NK-92 treated with Interleukin-12 subunit alpha and Interleukin-12 subunit beta, amount 100 ng/mL, for 24 hours (cell line): Measurements from ENCODE around the gene RAMACL.

Source experiments
- DNase-seq: peaks from one replicate; lab custom pipeline; 2025; lab: John Stamatoyannopoulos, UW

Gene RAMACL

DNA sequence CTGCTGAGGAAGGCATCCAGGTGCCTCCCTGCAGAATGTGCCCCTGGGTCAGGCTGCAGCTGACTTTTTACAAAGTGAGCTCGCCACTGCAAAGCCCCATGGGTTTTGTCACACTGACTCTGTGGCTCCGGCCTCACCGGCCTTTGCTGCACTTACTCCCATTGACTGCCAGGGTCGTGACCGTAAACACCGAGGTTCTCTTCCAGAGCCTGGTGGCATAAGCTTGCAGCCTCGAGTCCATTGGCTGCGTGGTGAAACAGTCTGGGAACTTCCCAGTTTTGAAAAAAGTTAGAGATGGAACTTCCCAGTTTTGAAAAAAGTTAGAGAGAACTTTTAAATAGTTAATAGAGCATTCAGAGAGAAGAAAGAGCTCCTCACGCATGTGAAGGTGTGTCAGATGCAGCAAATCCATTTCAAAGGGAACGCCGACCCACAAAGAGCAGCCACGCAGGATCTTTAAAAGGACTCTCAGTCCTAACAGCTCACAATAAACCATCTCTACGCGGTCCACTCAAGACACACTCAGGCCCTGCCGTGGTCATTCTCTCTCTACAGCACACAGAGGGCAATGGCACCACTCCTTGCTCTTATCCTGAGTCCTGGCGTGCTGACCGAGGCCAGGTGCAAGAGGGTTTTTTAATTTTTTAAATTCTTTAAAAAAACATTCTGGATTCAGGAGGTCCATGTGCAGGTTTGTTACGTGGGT, 12.8 kb downstream of the RAMACL start:
- no peak for DNase-seq

GRCh38 chr6:166572370-166573261, 13.9 kb downstream of the RAMACL start:
- DNase-seq = no peak

GRCh38 chr6:166570929-166571713, 15.4 kb downstream of the RAMACL start:
- DNase-seq = no peak

- DNase-seq = no peak
Measured at GRCh38 chr6:166569206-166569605, 17.3 kb downstream of the RAMACL start.

DNA sequence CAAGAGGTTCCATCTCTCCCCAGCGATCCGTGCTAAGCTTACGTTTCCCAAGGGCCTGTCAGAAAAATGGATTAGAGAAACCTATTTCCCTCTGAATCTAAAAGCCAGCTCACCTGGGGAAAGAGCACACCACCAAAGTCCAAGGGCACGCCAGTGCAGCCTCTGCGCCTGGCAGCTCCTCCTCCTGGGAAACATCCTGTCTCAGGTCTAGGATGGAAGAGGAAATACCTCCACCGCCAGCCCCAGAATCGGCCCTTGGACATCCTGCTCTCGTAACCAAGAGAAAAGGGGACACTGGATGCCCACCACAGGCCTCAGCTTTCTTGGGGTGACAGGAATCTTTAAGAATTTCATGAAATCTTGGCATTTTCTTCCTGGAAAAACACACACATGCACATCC, 18.7 kb downstream of the RAMACL start:
- DNase-seq = no peak

DNA sequence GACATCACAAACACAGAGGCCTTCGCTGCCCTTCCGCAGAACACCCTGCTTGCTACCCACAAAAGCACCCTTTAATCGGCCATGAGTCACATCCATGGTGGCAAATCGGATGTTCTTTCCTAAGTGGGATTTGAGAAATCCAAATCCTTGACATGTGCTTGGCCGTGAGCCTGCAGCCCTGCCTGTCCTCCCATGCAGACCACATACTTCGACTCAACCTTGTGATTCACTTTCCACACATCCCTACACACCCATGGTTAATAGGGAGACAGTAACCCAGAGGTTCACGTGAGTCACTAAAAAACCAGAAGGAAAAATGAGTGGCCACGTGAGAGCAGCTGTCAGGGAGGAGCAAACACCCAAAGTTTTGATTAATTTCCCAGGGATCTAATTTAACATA, 19.4 kb downstream of the RAMACL start:
- DNase-seq = no peak

DNA sequence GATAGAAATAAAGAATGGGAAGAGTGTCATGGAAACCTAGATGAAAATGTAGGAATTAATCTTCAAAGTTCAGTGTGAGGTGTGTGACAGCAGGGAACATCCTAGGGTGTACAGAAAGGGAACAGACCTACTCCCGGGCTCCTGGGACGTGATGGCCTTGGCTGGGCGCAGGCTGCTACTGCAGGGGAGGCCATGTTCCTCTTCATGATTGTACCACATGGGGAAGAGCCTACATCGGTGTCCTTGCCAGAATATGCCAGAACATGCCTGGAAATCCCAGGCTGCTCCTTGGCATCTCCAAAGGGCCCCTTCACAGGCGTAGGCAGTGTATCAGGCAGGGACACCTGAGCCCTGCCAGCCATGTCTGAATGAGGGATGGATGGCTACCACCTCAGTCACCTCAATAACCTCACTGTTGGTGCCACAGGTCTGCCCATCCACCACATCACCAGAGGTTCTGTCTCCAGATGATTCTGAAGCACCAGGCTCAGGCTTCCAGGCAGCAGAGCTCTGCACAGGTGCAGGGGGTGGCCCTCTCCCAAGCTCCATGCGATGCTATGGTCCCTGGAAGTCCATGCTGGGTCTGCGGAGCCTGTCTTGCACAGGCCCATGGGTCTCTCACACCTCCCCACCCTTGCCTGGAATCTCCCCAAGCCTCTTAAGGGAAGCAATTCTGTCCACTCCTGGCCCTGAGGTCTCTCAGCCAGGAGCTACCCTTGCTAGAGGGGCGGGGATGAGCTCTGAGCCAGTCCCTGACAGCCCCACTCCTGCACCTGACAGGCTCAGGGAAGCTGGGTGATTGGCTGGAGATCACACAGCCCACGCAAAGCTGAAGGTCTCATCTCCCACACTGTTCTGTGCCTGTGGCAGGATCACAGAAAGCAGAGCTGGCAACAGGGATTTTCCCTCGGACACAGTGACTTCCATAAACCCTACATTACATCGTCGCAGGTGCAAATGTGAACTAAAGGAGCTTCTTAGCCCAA, 20.2 kb downstream of the RAMACL start:
- DNase-seq = no peak

GRCh38 chr6:166565084-166565967, 21.2 kb downstream of the RAMACL start:
- DNase-seq = no peak

DNA sequence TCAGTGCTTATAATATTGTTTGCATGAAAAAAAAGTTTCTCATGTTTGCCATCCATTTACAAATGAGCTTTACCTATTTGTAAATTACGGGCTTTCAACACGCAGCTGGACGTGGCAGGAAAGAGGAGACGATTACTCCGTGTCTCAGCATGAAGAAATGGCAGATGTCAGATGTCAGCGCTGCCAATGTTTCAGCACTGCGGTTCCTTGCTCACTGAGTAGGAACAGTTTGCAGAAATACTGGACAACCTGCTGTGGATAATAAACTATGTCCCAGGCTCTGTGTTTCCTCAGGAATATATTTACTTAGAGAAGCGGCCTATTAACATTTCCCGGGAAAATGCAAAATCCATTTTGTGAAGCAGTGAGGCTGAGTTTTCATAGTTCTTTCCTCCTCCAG, 22.7 kb downstream of the RAMACL start:
- DNase-seq = no peak

DNA sequence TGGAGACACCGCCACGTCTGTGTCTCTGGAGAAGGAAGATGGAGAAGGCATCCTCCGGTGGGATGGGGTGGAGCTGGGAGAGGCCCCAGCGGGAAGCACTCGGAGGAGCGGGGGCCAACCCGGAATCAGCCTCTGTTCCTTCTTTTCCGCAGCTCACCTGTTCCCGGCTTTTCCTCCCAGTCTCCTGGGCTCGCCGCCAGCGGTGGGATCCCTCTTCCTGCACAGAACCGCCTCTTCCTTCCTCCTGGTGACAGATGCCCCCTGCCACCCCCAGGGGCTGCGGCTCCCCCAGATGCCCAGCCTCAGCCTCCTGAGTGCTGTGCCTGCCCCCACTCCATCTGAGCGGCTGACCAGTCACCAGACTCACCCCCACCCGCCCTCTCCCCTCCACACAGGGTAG, 23.3 kb downstream of the RAMACL start:
- no peak for DNase-seq

GRCh38 chr6:166562726-166563125, 23.8 kb downstream of the RAMACL start:
- no peak for DNase-seq

DNA sequence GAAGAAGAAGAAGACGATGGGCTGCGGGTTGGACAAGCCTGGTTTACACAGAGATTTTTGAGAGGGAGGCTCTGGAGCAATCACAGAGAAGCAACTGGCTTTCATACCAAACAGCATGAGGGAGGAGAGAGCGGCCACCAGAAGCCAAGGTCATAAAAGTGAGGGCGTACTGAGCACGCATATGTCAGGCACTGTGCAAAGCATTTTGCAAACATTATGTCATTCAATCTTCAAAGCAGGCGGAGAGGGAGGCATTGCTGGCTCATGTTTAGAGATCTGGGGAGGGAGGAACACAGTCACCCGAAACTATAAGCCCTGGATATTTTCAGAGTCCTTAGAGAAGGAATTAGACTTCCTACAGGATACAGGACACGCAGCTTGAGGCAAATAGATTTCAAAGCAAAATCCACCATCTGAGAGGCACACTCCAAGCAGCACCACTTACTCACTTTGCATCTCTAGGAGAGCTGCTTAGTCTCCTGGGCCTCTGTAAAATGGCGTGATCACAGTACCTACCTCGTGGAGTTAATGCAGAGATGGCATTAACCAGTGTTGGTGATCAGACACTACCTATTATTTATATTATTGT, 24.6 kb downstream of the RAMACL start:
- DNase-seq = no peak

DNA sequence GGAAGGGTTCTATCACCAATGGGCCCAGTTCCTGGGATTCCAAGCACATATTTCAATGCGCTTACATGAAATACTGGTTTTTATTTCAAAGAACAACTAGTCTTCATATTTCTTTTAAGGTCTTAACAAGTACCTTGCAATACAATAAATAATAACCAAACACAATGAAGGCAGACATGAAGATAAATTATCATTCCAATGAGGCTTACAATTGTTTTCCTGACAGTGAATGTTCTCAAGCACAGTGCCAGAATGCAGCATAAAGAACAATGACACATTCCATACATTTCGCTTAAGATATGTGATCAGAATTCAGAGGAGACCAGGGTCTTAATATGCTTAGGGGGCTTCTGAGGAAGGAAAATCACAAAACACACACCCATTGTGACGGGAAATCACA, 26.3 kb downstream of the RAMACL start:
- no peak for DNase-seq

DNA sequence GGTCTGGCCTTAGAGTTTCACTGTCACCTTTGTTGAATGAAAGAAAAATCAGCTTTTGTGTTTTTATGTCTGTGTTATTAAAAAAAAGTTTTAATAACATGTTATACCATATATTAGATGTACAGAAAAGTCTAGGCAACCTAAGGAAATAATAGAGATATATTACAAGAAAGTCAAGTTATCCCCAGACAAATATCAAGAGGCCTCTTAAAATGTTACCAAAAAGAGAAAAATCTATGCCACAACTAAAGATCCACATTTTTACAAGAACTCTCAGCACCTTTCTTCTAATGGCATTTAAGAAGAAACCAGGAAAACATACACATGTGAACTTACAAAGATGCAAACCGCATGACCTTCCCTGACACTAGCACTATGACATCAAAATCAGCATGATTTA, 26.8 kb downstream of the RAMACL start:
- no peak for DNase-seq

DNA sequence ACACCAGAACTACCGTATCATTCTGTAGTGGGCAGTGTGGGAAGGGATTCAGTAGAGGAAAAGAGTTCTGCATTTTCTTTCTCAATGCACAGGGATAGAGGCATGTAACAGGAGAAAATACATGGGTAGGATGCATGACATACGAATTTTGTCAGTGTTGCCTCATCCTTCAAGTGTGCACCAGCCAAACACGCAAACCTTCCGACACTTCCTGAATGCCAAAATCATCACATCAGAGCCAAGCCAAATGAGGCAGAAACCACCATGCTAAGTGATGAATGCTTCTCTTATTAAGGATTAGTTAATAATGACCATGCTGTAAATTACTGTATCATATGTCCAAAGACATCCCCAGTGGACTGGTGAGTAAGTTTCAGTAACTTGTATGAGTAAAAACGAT, 27.3 kb downstream of the RAMACL start:
- DNase-seq = no peak

GRCh38 chr6:166558156-166559005, 28.1 kb downstream of the RAMACL start:
- no peak for DNase-seq

DNA sequence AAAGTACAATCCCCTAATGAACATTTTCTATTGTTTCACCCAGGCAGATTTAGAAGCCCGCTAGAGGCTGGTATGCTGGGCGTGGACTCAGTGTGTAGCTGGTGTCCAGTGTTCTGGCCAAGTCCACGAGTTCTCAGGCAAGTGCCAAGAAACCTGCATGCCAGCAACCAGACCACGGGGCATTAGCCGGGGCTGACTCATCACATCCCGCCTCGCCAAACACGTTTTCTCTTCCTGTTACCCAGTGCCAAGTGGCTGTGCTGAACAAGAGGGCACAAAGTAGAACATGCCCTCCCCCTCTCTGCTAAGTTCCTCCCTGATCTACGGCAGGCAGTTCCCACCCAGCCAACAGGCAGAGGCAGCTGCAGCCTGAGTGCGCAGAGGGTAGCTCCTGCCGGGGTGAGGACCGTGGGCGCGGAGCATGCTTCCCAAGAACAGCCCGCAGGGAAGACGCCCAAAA, 29.6 kb downstream of the RAMACL start:
- DNase-seq = no peak

DNA sequence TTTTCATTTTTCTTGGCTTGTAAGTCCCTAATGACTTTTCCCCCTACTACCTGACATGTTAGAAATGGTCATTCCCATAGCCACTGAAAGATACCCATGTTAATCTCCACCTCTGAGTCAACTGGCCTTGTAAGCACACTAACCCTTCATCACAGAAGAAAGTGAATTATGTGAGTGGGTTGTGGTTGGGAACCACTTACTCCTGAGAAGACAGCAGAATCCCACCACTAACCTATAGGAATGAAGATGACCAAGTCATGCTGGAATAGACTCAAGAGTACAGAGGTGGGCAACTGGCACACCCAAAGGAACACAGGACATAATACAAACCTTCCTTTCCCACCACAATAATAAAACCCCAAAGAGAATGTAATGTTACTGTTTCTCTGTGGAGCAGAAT, 30.1 kb downstream of the RAMACL start:
- DNase-seq = no peak

- no peak for DNase-seq
Measured at GRCh38 chr6:166555086-166555485, 31.4 kb downstream of the RAMACL start.
